OCI-LY1 (cell line): ENCODE measurements around the gene HNRNPF.

Source experiments
- H2AFZ ChIP-seq: fragments of 200-600 bp; sonication (generic), shearing (Covaris generic); 2 replicates; pipeline ENCODE4 v1.6.0; 2014; ENCODE audit warnings: antibody characterized with exemption, mild to moderate bottlenecking, low read length
- H3F3A ChIP-seq: fragments of 200-600 bp; sonication (generic), shearing (Covaris generic); 2 replicates; pipeline ENCODE4 v1.6.0; 2014; ENCODE audit warnings: mild to moderate bottlenecking, antibody characterized with exemption, low read length, moderate library complexity; ENCODE audit not compliant: insufficient read depth
- H3K27ac ChIP-seq: fragments of 200-600 bp; sonication (generic); 2 replicates; pipeline ENCODE4 v1.5.1; 2014; ENCODE audit warnings: low read length, mixed run types, mild to moderate bottlenecking, low read depth; ENCODE audit not compliant: poor library complexity, severe bottlenecking
- H3K27me3 ChIP-seq: fragments of 200-600 bp; sonication (generic); 2 replicates; pipeline ENCODE4 v1.6.0; 2014; ENCODE audit warnings: antibody characterized with exemption, mild to moderate bottlenecking, low read length, moderate library complexity; ENCODE audit not compliant: insufficient read depth
- H3K36me3 ChIP-seq: fragments of 200-600 bp; sonication (generic); 2 replicates; pipeline ENCODE4 v1.6.1; 2014; ENCODE audit warnings: mild to moderate bottlenecking, antibody characterized with exemption, low read length, moderate library complexity, mixed read lengths; ENCODE audit not compliant: insufficient read depth
- H3K4me1 ChIP-seq: fragments of 200-600 bp; sonication (generic); 2 replicates; pipeline ENCODE4 v1.5.1; 2014; ENCODE audit warnings: mild to moderate bottlenecking, low read length, moderate library complexity; ENCODE audit not compliant: insufficient read depth, severe bottlenecking
- H3K4me2 ChIP-seq: fragments of 200-600 bp; sonication (generic), shearing (Covaris generic); 2 replicates; pipeline ENCODE4 v1.6.1; 2014; ENCODE audit warnings: low read length
- H3K4me3 ChIP-seq: fragments of 200-600 bp; sonication (generic); 2 replicates; pipeline ENCODE4 v1.5.1; 2014; ENCODE audit warnings: low read length, low read depth, mild to moderate bottlenecking, mixed read lengths; ENCODE audit not compliant: poor library complexity, severe bottlenecking
- H3K79me2 ChIP-seq: fragments of 200-600 bp; shearing (Covaris generic); 2 replicates; pipeline ENCODE4 v1.6.1; 2016; ENCODE audit warnings: mixed run types, low read length, mixed read lengths; ENCODE audit not compliant: insufficient read depth
- H3K9ac ChIP-seq: fragments of 200-600 bp; sonication (generic), shearing (Covaris generic); 2 replicates; pipeline ENCODE4 v1.6.1; 2014; ENCODE audit warnings: mild to moderate bottlenecking, low read length, mixed read lengths
- H3K9me2 ChIP-seq: fragments of 200-600 bp; sonication (generic), shearing (Covaris generic); 2 replicates; pipeline ENCODE4 v1.6.1; 2014; ENCODE audit warnings: low read depth, mild to moderate bottlenecking, low read length, mixed read lengths
- H3K9me3 ChIP-seq: fragments of 200-600 bp; shearing (Covaris generic); 2 replicates; pipeline ENCODE4 v1.6.1; 2014; ENCODE audit warnings: low read length, mixed read lengths
- H4K20me1 ChIP-seq: fragments of 200-600 bp; sonication (generic), shearing (Covaris generic); 2 replicates; pipeline ENCODE4 v1.6.0; 2016; ENCODE audit warnings: mild to moderate bottlenecking, low read length; ENCODE audit not compliant: insufficient read depth
- EZH2 ChIP-seq: fragments of 200-600 bp; sonication (generic), shearing (Covaris generic); IDR thresholded peaks from 2 replicates; pipeline ENCODE4 v1.8.0; 2017; ENCODE audit warnings: borderline replicate concordance, mixed run types, mild to moderate bottlenecking, antibody characterized with exemption, low read length, moderate library complexity, mixed read lengths
- TF ChIP-seq, protein P1 (sequence below): fragments of 200-600 bp; sonication (generic), shearing (Covaris generic); IDR thresholded peaks from 2 replicates; pipeline ENCODE4 v1.5.1; 2017; ENCODE audit warnings: mild to moderate bottlenecking, antibody characterized with exemption, low read length, moderate library complexity, mixed read lengths

The HNRNPF gene

DNA sequence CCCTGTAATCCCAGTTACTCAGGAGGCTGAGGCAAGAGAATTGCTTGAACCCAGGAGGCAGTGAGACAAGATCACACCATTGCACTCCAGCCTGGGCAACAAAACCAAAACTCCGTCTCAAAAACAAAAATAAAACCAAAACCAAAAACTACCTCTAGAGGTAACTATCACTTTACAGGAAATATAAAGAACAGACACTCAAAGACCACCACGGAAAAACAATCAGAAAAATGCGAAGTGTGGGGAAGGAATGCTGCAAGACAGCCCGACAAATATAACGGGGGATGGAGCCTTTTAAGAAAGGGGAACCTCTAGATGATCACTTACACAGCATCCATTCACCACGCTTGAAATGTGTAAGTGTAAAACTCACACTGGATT lies 4.3 kb downstream of the HNRNPF start:
- Histone ChIP-seq H3K9me3 (no peaks in the 10 kb centered on the region), H2AFZ (no peak overlapping the region), H3K36me3 (peaks cover 59% of the 10 kb centered on the region), H3K4me3 (peak overlapping the region; percentile 95), H3K79me2 (peaks cover 84% of the 10 kb centered on the region), H3K9ac (peak overlapping the region; percentile 99; the same call in 1 of the 2 replicates), H3F3A (no peaks in the 10 kb centered on the region; the same call in 1 of the 2 replicates), H3K27me3 (no peaks in the 10 kb centered on the region), H3K4me1 (peaks cover 67% of the 10 kb centered on the region), H3K4me2 (peak overlapping the region; percentile 97), H3K9me2 (no peaks in the 10 kb centered on the region), H4K20me1 (no peaks in the 10 kb centered on the region), H3K27ac (peak overlapping the region; percentile 15)
- TF ChIP-seq, protein P1, sequence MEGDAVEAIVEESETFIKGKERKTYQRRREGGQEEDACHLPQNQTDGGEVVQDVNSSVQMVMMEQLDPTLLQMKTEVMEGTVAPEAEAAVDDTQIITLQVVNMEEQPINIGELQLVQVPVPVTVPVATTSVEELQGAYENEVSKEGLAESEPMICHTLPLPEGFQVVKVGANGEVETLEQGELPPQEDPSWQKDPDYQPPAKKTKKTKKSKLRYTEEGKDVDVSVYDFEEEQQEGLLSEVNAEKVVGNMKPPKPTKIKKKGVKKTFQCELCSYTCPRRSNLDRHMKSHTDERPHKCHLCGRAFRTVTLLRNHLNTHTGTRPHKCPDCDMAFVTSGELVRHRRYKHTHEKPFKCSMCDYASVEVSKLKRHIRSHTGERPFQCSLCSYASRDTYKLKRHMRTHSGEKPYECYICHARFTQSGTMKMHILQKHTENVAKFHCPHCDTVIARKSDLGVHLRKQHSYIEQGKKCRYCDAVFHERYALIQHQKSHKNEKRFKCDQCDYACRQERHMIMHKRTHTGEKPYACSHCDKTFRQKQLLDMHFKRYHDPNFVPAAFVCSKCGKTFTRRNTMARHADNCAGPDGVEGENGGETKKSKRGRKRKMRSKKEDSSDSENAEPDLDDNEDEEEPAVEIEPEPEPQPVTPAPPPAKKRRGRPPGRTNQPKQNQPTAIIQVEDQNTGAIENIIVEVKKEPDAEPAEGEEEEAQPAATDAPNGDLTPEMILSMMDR, result no peak
- no peak for TF ChIP-seq EZH2

DNA sequence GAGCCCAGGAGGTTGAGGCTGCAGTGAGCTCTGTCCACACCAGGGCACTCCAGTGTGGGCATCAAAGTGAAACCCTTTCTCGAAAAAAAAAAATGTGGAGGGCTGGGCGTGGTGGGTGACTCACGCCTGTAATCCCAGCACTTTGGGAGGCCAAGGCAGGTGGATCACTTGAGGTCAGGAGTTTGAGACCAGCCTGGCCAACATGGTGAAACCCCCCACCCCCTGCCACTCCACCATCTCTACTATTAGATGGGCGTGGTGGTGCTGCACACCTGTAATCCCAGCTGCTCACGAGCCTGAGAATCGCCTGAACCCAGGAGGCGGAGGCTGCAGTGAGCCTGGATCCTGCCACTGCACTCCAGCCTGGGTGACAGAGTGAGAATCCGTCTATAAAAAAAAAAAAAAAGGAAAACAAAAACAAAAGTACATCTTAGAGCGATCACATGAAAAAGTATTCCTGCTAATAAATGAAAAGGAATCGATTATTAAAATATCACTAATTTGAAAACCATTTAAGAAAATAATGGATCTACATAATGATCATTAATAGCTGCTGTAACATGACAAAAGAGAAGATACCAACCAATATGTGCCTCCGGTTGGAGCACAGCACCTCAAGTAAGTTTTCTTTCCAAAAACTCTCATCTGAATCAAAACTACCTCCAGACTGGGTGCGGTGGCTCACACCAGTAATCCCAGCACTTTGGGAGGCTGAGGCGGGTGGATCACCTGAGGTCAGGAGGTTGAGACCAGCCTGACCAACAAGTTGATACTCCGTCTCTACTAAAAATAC lies 4.9 kb downstream of the HNRNPF start:
- Histone ChIP-seq H3K4me1 (peaks cover 73% of the 10 kb centered on the region), H3K9ac (peak overlapping the region; percentile 99; the same call in 1 of the 2 replicates), H2AFZ (no peak overlapping the region), H3F3A (no peaks in the 10 kb centered on the region; the same call in 1 of the 2 replicates), H3K9me2 (no peaks in the 10 kb centered on the region), H4K20me1 (no peaks in the 10 kb centered on the region), H3K4me2 (peak overlapping the region; percentile 97), H3K36me3 (peaks cover 65% of the 10 kb centered on the region), H3K27ac (peak overlapping the region; percentile 15), H3K27me3 (no peaks in the 10 kb centered on the region), H3K4me3 (peak overlapping the region; percentile 95), H3K79me2 (peaks cover 90% of the 10 kb centered on the region), H3K9me3 (no peaks in the 10 kb centered on the region)
- no peak for TF ChIP-seq EZH2
- TF ChIP-seq, protein P1, result no peak

DNA sequence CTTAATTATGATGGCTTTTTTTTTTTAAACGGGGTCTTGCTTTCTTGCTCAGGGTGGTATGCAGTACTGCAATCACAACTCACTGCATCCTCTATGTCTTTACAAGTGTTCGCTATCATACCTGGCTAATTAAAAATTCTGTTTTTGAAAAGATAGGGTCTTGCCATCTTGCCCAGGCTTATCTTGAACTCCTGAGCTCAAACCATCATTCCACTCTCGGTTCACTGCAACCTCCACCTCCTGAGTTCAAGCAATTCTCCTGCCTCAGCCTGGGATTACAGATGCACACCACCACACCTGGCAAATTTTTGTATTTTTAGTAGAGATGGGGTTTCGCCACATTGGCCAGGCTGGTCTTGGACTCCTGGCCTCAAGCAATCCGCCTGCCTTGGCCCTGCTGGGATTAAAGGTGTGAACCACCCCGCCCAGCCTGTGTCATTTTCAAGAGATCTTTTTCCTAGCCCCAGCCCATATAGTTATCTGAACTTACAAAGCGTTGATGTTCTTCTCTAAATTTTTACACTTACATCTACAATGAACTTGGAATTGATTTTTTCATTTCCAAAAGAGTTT lies 6.0 kb downstream of the HNRNPF start:
- H3K4me2 ChIP-seq, result peak overlapping the region; percentile 31
- H3K9me2 ChIP-seq, result no peaks in the 10 kb centered on the region
- no peaks in the 10 kb centered on the region for H3K27me3 ChIP-seq
- H3F3A ChIP-seq, result no peaks in the 10 kb centered on the region; the same call in 1 of the 2 replicates
- no peak overlapping the region; the same call in 1 of the 2 replicates for H3K9ac ChIP-seq
- peaks cover 98% of the 10 kb centered on the region for H3K79me2 ChIP-seq
- no peak overlapping the region for H2AFZ ChIP-seq
- H3K36me3 ChIP-seq, result peaks cover 73% of the 10 kb centered on the region
- H4K20me1 ChIP-seq, result no peaks in the 10 kb centered on the region
- H3K4me3 ChIP-seq, result peak overlapping the region; percentile 95
- no peaks in the 10 kb centered on the region for H3K9me3 ChIP-seq
- peaks cover 84% of the 10 kb centered on the region for H3K4me1 ChIP-seq
- H3K27ac ChIP-seq, result peak overlapping the region; percentile 8
- no peak for TF ChIP-seq EZH2
- TF ChIP-seq, protein P1, result no peak
